Activated B cell treated with CpG ODN at 0.5 μM for 24 hours (primary cell): ENCODE data around the gene TCF4. TPM values are rescaled to one million over a fixed set of nuclear protein-coding genes. Genes with fewer than 3 reads are reported as not detected.
A peak's percentile ranks its signal among the peaks of the same experiment; 100 is the strongest.

Experiments used
- ATAC-seq: fragments of 200-7000 bp; cut with Tn5 transposase; one replicate; pipeline ENCODE4 v1.10.0; 2021; ENCODE audit warnings: low read depth, mild to moderate bottlenecking, moderate library complexity
- CTCF ChIA-PET: fragments of 350-600 bp; sonication (Branson Sonifier 250); formaldehyde crosslinking; loops from one replicate; lab custom pipeline; 2021; ENCODE audit warnings: antibody characterized with exemption; lab: Charles Lee
- POLR2A ChIA-PET: fragments of 350-600 bp; sonication (Branson Sonifier 250); formaldehyde crosslinking; loops from one replicate; lab custom pipeline; 2021; ENCODE audit warnings: antibody characterized with exemption; lab: Charles Lee
- DNase-seq: peaks from one replicate; pipeline ENCODE4 v3.0.0; 2022
- H3K27ac Mint-ChIP-seq: one replicate; pipeline ENCODE4 v1.8.0; 2020; ENCODE audit warnings: mixed read lengths
- H3K27me3 Mint-ChIP-seq: one replicate; pipeline ENCODE4 v1.8.0; 2021; ENCODE audit warnings: mixed read lengths
- H3K36me3 Mint-ChIP-seq: one replicate; pipeline ENCODE4 v1.8.0; 2021; ENCODE audit warnings: low read depth, mixed read lengths
- H3K4me1 Mint-ChIP-seq: one replicate; pipeline ENCODE4 v1.8.0; 2021; ENCODE audit warnings: mixed read lengths
- H3K4me3 Mint-ChIP-seq: one replicate; pipeline ENCODE4 v1.8.0; 2020; ENCODE audit warnings: mild to moderate bottlenecking, mixed read lengths
- H3K9me3 Mint-ChIP-seq: one replicate; pipeline ENCODE4 v1.8.0; 2020; ENCODE audit warnings: mixed read lengths
- CTCF ChIP-seq: fragments of 200-600 bp; IDR thresholded peaks from one replicate; pipeline ENCODE4 v1.8.0; 2022; ENCODE audit warnings: antibody characterized with exemption, mild to moderate bottlenecking
- intact Hi-C: fragments of 100-400 bp; cut with micrococcal nuclease; formaldehyde crosslinking; loops from one replicate; pipeline ENCODE4 v1.15.1; 2024
- total RNA-seq: library from RNA; stranded (reverse); gene quantifications from 2 replicates; pipeline ENCODE4 v1.2.3, GENCODE V29; 2022

The TCF4 gene
- total RNA-seq, 1 donor from 2014 or later: 270 TPM

- Mint-ChIP-seq H3K4me3 (peak overlapping the region; percentile 89), H3K27ac (peak overlapping the region; percentile 86), H3K36me3 (peaks cover 14% of the 10 kb centered on the region), H3K27me3 (peaks cover 4% of the 10 kb centered on the region), H3K9me3 (no peaks in the 10 kb centered on the region), H3K4me1 (peaks cover 38% of the 10 kb centered on the region)
- ATAC-seq (peak; percentile 46), DNase-seq (no peak)
- ChIA-PET POLR2A (interaction anchor here (0.6 to 2.0 kb wide), 19 partner anchors 8 to 1062 kb away, joined by 3 to 23 read pairs (median 5); no protein-coding TSS in a partner anchor), CTCF (no interaction called here)
- no peak for TF ChIP-seq CTCF
- intact Hi-C loops: loop anchor here (1.0 to 5.0 kb wide), 12 partner anchors 33 to 1065 kb away; partner anchors contain the start of genes TXNL1 and WDR7
Measured at GRCh38 chr18:55587418-55588110, 428 bp downstream of the TCF4 start.

- TF ChIP-seq CTCF: no peak
- Mint-ChIP-seq H3K27ac (peak overlapping the region; percentile 47), H3K4me1 (peaks cover 39% of the 10 kb centered on the region), H3K27me3 (peaks cover 6% of the 10 kb centered on the region), H3K4me3 (peak overlapping the region; percentile 88), H3K9me3 (no peaks in the 10 kb centered on the region), H3K36me3 (peaks cover 14% of the 10 kb centered on the region)
- intact Hi-C loops: loop anchor here (5.0 kb wide), 6 partner anchors 109 to 1066 kb away; partner anchors contain the start of genes TXNL1 and WDR7
- CTCF ChIA-PET: interaction anchor here (0.9 kb wide), 1 partner anchor 729 kb away, joined by 3 read pairs; no protein-coding TSS in a partner anchor
- no peak for DNase-seq
- POLR2A ChIA-PET: interaction anchor here (0.6 to 2.0 kb wide), 3 partner anchors 194 to 531 kb away, joined by 3 to 23 read pairs (median 3); no protein-coding TSS in a partner anchor
- ATAC-seq: no peak
Measured at GRCh38 chr18:55585920-55586561, 2.0 kb downstream of the TCF4 start.

GRCh38 chr18:55585065-55585919 is 2.7 kb downstream of the TCF4 start:
- intact Hi-C loops: loop anchor here (5.0 kb wide), 6 partner anchors 108 to 1067 kb away; partner anchors contain the start of genes TXNL1 and WDR7
- peak overlapping the region; percentile 47 for H3K27ac Mint-ChIP-seq
- POLR2A ChIA-PET: no interaction called here
- peaks cover 39% of the 10 kb centered on the region for H3K4me1 Mint-ChIP-seq
- H3K36me3 Mint-ChIP-seq: peaks cover 14% of the 10 kb centered on the region
- DNase-seq: no peak
- CTCF ChIA-PET: no interaction called here
- no peaks in the 10 kb centered on the region for H3K9me3 Mint-ChIP-seq
- no peak for TF ChIP-seq CTCF
- H3K27me3 Mint-ChIP-seq: peaks cover 6% of the 10 kb centered on the region
- peak overlapping the region; percentile 88 for H3K4me3 Mint-ChIP-seq
- ATAC-seq: no peak

GRCh38 chr18:55584201-55584600 is 3.8 kb downstream of the TCF4 start:
- Mint-ChIP-seq H3K27ac (no peak overlapping the region), H3K36me3 (peaks cover 14% of the 10 kb centered on the region), H3K27me3 (peaks cover 4% of the 10 kb centered on the region), H3K4me3 (no peak overlapping the region), H3K9me3 (no peaks in the 10 kb centered on the region), H3K4me1 (peaks cover 30% of the 10 kb centered on the region)
- DNase-seq: no peak
- no peak for TF ChIP-seq CTCF
- intact Hi-C loops: no loop called here
- POLR2A ChIA-PET: no interaction called here
- no peak for ATAC-seq
- CTCF ChIA-PET: no interaction called here
